WTC11 (cell line): ENCODE data around the gene FCHSD2. TPM values are rescaled to one million over a fixed set of nuclear protein-coding genes. Genes with fewer than 3 reads are reported as not detected.
A peak's percentile ranks its signal among the peaks of the same experiment; 100 is the strongest.

ENCODE experiments used
- ATAC-seq: fragments of 200-7000 bp; cut with Tn5 transposase; 2 replicates; pipeline ENCODE4 v1.10.0; 2021; ENCODE audit warnings: mild to moderate bottlenecking, moderate library complexity
- CTCF ChIA-PET: fragments of 300-600 bp; sonication (Branson Sonifier 250); formaldehyde crosslinking; loops from one replicate; lab custom pipeline; 2021; ENCODE audit warnings: antibody characterized with exemption; lab: Charles Lee
- POLR2A ChIA-PET: fragments of 350-600 bp; sonication (Branson Sonifier 250); formaldehyde crosslinking; loops from one replicate; lab custom pipeline; 2021; ENCODE audit warnings: antibody characterized with exemption; lab: Charles Lee
- DNase-seq: peaks from one replicate; pipeline ENCODE4 v3.0.0; 2021; ENCODE audit warnings: low spot score
- H3K27ac Mint-ChIP-seq: 2 replicates; pipeline ENCODE4 v1.8.0; 2021; ENCODE audit warnings: mixed read lengths
- H3K27me3 Mint-ChIP-seq: 2 replicates; pipeline ENCODE4 v1.8.0; 2021; ENCODE audit warnings: low read depth, mild to moderate bottlenecking, moderate library complexity, mixed read lengths
- H3K36me3 Mint-ChIP-seq: 2 replicates; pipeline ENCODE4 v1.8.0; 2021; ENCODE audit warnings: mixed read lengths
- H3K4me1 Mint-ChIP-seq: 2 replicates; pipeline ENCODE4 v1.8.0; 2022; ENCODE audit warnings: mixed read lengths
- H3K4me3 Mint-ChIP-seq: 2 replicates; pipeline ENCODE4 v1.8.0; 2021; ENCODE audit warnings: mild to moderate bottlenecking, moderate library complexity, mixed read lengths
- H3K9me3 Mint-ChIP-seq: 2 replicates; pipeline ENCODE4 v1.8.0; 2021; ENCODE audit warnings: mixed read lengths
- AR ChIP-seq: fragments of 250-450 bp; sonication (Bioruptor Pico); IDR thresholded peaks from 2 replicates; pipeline ENCODE4 v1.9.0; 2021; ENCODE audit warnings: mild to moderate bottlenecking
- ATF2 ChIP-seq: sonication (generic); formaldehyde crosslinking; IDR thresholded peaks from 2 replicates; pipeline ENCODE4 v1.8.1; 2022; ENCODE audit warnings: low read depth, missing genetic modification reagents, borderline replicate concordance
- CREB1 ChIP-seq: sonication (generic); formaldehyde crosslinking; IDR thresholded peaks from 2 replicates; pipeline ENCODE4 v1.8.0; 2023; ENCODE audit warnings: mild to moderate bottlenecking, missing genetic modification reagents
- ELF4 ChIP-seq: sonication (generic); formaldehyde crosslinking; IDR thresholded peaks from 2 replicates; pipeline ENCODE4 v1.8.1; 2022; ENCODE audit warnings: low read depth, mild to moderate bottlenecking, moderate library complexity, missing genetic modification reagents
- FOXJ3 ChIP-seq: sonication (generic); formaldehyde crosslinking; IDR thresholded peaks from 2 replicates; pipeline ENCODE4 v1.9.0; 2021; ENCODE audit warnings: missing genetic modification reagents, mild to moderate bottlenecking, borderline replicate concordance
- KAT7 ChIP-seq: sonication (generic); formaldehyde crosslinking; IDR thresholded peaks from 2 replicates; pipeline ENCODE4 v1.8.1; 2023; ENCODE audit warnings: missing genetic modification reagents, mild to moderate bottlenecking, borderline replicate concordance
- NFATC4 ChIP-seq: fragments of 250-450 bp; sonication (Bioruptor Pico); IDR thresholded peaks from 2 replicates; pipeline ENCODE4 v1.9.0; 2021; ENCODE audit warnings: mild to moderate bottlenecking
- OVOL2 ChIP-seq: fragments of 250-450 bp; sonication (Bioruptor Pico); IDR thresholded peaks from 2 replicates; pipeline ENCODE4 v1.9.0; 2021; ENCODE audit warnings: mild to moderate bottlenecking, borderline replicate concordance
- RORB ChIP-seq: fragments of 250-450 bp; sonication (Bioruptor Pico); IDR thresholded peaks from 2 replicates; pipeline ENCODE4 v1.9.0; 2021; ENCODE audit warnings: mild to moderate bottlenecking
- ZNF138 ChIP-seq: sonication (generic); formaldehyde crosslinking; conservative IDR thresholded peaks from 2 replicates; pipeline ENCODE4 v1.8.1; 2022; ENCODE audit warnings: mild to moderate bottlenecking, moderate library complexity, missing genetic modification reagents
- ZNF263 ChIP-seq: sonication (generic); formaldehyde crosslinking; IDR thresholded peaks from 2 replicates; pipeline ENCODE4 v1.8.1; 2022; ENCODE audit warnings: low read depth, mild to moderate bottlenecking, moderate library complexity, missing genetic modification reagents
- ZNF396 ChIP-seq: fragments of 250-450 bp; sonication (Bioruptor Pico); IDR thresholded peaks from 2 replicates; pipeline ENCODE4 v1.8.0; 2021; ENCODE audit warnings: mild to moderate bottlenecking, moderate library complexity, borderline replicate concordance
- ZNF671 ChIP-seq: fragments of 250-450 bp; sonication (Bioruptor Pico); IDR thresholded peaks from 2 replicates; pipeline ENCODE4 v1.8.0; 2021; ENCODE audit warnings: mild to moderate bottlenecking
- ZSCAN18 ChIP-seq: fragments of 250-450 bp; sonication (Bioruptor Pico); IDR thresholded peaks from 2 replicates; pipeline ENCODE4 v2.1.2; 2022; ENCODE audit warnings: mild to moderate bottlenecking, moderate library complexity
- total RNA-seq: library from RNA; stranded (reverse); gene quantifications from 3 replicates; pipeline ENCODE4 v1.2.3, GENCODE V29; 2021
- TF ChIP-seq, protein P1 (sequence below): sonication (generic); formaldehyde crosslinking; conservative IDR thresholded peaks from 2 replicates; pipeline ENCODE4 v1.8.1; 2022; ENCODE audit warnings: mild to moderate bottlenecking, missing genetic modification reagents
- TF ChIP-seq, protein P2 (sequence below): sonication (generic); formaldehyde crosslinking; conservative IDR thresholded peaks from 2 replicates; pipeline ENCODE4 v1.8.1; 2023; ENCODE audit warnings: mild to moderate bottlenecking, low read depth, missing genetic modification reagents, moderate library complexity
- TF ChIP-seq, protein P3 (sequence below): fragments of 250-450 bp; sonication (Bioruptor Pico); conservative IDR thresholded peaks from 2 replicates; pipeline ENCODE4 v1.9.0; 2021; ENCODE audit warnings: mild to moderate bottlenecking

The FCHSD2 gene
- total RNA-seq, 1 experiment from 2014 or later, result 10.1 TPM

GRCh38 chr11:72908032-72908676, 234.0 kb downstream of the FCHSD2 start:
- ATAC-seq (no peak), DNase-seq (no peak)
- ChIA-PET CTCF (no interaction called here), POLR2A (no interaction called here)
- Mint-ChIP-seq H3K4me1 (peaks cover 17% of the 10 kb centered on the region), H3K36me3 (peaks cover 48% of the 10 kb centered on the region), H3K4me3 (no peak overlapping the region), H3K27me3 (peaks cover 2% of the 10 kb centered on the region), H3K27ac (no peak overlapping the region), H3K9me3 (peaks cover 62% of the 10 kb centered on the region)
- TF ChIP-seq KAT7 (no peak), CREB1 (CRISPR knock-in tag) (no peak), ELF4 (CRISPR knock-in tag) (no peak), ATF2 (no peak), AR (CRISPR knock-in tag) (no peak)
- TF ChIP-seq, protein P1, sequence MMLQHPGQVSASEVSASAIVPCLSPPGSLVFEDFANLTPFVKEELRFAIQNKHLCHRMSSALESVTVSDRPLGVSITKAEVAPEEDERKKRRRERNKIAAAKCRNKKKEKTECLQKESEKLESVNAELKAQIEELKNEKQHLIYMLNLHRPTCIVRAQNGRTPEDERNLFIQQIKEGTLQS, result no peak

GRCh38 chr11:72904016-72904415, 238.1 kb downstream of the FCHSD2 start:
- no peaks in the 10 kb centered on the region; the same call in 1 of the 2 replicates for H3K27me3 Mint-ChIP-seq
- TF ChIP-seq ZNF263 (no peak), KAT7 (no peak), ZNF671 (CRISPR knock-in tag) (no peak), ZSCAN18 (CRISPR knock-in tag) (no peak), CREB1 (CRISPR knock-in tag) (no peak), ZNF138 (CRISPR knock-in tag) (no peak), AR (CRISPR knock-in tag) (no peak), ZNF396 (CRISPR knock-in tag) (no peak), ELF4 (CRISPR knock-in tag) (no peak), FOXJ3 (CRISPR knock-in tag) (no peak), OVOL2 (CRISPR knock-in tag) (no peak), NFATC4 (CRISPR knock-in tag) (no peak), RORB (CRISPR knock-in tag) (no peak)
- TF ChIP-seq, protein P2, sequence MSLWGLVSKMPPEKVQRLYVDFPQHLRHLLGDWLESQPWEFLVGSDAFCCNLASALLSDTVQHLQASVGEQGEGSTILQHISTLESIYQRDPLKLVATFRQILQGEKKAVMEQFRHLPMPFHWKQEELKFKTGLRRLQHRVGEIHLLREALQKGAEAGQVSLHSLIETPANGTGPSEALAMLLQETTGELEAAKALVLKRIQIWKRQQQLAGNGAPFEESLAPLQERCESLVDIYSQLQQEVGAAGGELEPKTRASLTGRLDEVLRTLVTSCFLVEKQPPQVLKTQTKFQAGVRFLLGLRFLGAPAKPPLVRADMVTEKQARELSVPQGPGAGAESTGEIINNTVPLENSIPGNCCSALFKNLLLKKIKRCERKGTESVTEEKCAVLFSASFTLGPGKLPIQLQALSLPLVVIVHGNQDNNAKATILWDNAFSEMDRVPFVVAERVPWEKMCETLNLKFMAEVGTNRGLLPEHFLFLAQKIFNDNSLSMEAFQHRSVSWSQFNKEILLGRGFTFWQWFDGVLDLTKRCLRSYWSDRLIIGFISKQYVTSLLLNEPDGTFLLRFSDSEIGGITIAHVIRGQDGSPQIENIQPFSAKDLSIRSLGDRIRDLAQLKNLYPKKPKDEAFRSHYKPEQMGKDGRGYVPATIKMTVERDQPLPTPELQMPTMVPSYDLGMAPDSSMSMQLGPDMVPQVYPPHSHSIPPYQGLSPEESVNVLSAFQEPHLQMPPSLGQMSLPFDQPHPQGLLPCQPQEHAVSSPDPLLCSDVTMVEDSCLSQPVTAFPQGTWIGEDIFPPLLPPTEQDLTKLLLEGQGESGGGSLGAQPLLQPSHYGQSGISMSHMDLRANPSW (CRISPR knock-in tag), result no peak
- TF ChIP-seq, protein P3, sequence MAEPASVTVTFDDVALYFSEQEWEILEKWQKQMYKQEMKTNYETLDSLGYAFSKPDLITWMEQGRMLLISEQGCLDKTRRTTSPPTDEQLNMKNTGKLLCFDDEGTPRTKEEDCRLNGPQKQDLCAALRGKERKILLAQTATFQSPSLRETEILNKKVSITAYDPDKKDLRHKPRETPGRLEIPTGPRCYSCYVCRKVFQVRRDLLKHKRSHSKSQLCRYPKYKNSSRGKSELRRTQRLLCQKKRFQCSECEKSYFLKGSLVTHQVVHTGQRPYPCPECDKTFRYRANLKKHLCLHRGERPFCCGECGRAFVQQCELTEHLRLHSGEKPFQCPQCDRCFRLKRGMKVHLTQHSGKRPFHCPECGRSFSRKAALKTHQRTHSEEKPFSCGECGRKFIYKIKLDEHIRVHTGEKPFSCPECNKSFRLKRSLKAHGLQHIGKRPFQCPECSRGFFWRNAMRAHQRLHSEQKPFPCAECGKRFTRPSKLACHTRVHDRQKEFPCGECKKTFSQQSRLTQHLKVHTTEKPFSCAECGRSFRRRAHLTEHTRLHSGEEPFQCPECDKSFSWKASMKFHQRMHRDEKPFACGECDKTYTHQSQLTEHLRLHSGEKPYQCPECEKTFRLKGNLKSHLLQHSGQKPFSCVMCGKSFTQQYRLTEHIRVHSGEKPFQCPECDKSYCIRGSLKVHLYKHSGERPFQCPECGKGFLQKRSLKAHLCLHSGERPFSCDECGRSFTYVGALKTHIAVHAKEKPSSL (CRISPR knock-in tag), result no peak
- TF ChIP-seq, all 79 proteins: peak for 0
- Mint-ChIP-seq H3K9me3 (peaks cover 33% of the 10 kb centered on the region), H3K4me1 (peaks cover 21% of the 10 kb centered on the region), H3K4me3 (no peak overlapping the region), H3K36me3 (peaks cover 17% of the 10 kb centered on the region), H3K27ac (peak overlapping the region; percentile 10)
- DNase-seq (no peak), ATAC-seq (no peak)
- POLR2A ChIA-PET, result interaction anchor here (1.0 kb wide), 1 partner anchor 134 kb away, joined by 3 read pairs; no protein-coding TSS in a partner anchor
- CTCF ChIA-PET, result no interaction called here
